GM12878 (cell line): ENCODE data around the gene TIMM17A. TPM values are rescaled to one million over a fixed set of nuclear protein-coding genes. Genes with fewer than 3 reads are reported as not detected.

Experiments used
- CBX5 ChIP-seq: sonication (generic); IDR thresholded peaks from 2 replicates; pipeline ENCODE4 v1.6.1; 2016; ENCODE audit warnings: low read depth, moderate library complexity, mild to moderate bottlenecking, inconsistent platforms
- CUX1 ChIP-seq: IDR thresholded peaks from 2 replicates; pipeline ENCODE4 v1.6.1; 2012; ENCODE audit warnings: improper control_type of control experiment, low read depth, low read length; ENCODE audit not compliant: insufficient replicate concordance
- E2F8 ChIP-seq: fragments of 450-650 bp; IDR thresholded peaks from 2 replicates; pipeline ENCODE4 v1.6.1; 2018; ENCODE audit warnings: mild to moderate bottlenecking, low read depth, moderate library complexity; ENCODE audit not compliant: partially characterized antibody
- KAT2A ChIP-seq: conservative IDR thresholded peaks from 2 replicates; pipeline ENCODE4 v1.6.1; 2011; ENCODE audit warnings: low read depth, low read length; ENCODE audit not compliant: control insufficient read depth
- PRDM15 ChIP-seq: fragments of 450-650 bp; formaldehyde crosslinking; IDR thresholded peaks from 2 replicates; pipeline ENCODE4 v1.4.0; 2020; ENCODE audit warnings: mild to moderate bottlenecking, moderate library complexity
- RUNX3 ChIP-seq: IDR thresholded peaks from 2 replicates; pipeline ENCODE4 v1.6.1; 2012; ENCODE audit warnings: low read length, inconsistent platforms
- ZBTB11 ChIP-seq: fragments of 450-650 bp; formaldehyde crosslinking; IDR thresholded peaks from 2 replicates; pipeline ENCODE4 v1.5.0; 2022; ENCODE audit warnings: mild to moderate bottlenecking, missing genetic modification characterization
- polyA plus RNA-seq, 11 experiments: library from polyadenylated mRNA; depleted of rRNA in 4 of 11; unstranded in 6 of 11; stranded (reverse) in 5 of 11; fragments of >200 nt; fragmentation: Nextera tagmentation in 4 of 11; fragmentation: Illumina TruSeq in 1 of 11; extraction: Ambion mirVana in 4 of 11; extraction: Trizol in 1 of 11; gene quantifications; 1 replicate in 1 of 11; 2 replicates in 10 of 11; pipeline versions ENCODE4 v1.2.1 to v1.2.3, GENCODE V29; 2011 to 2016; ENCODE audit warnings: inconsistent platforms in 2 of 11, missing spikeins in 2 of 11, low read depth in 1 of 11
- total RNA-seq, 4 experiments: library from RNA; depleted of rRNA in 3 of 4; stranded (reverse); fragments of >200 nt in 3 of 4; fragmentation: Illumina TruSeq in 1 of 4; extraction: Trizol in 1 of 4; gene quantifications; 2 replicates each; pipeline versions ENCODE4 v1.2.1 to v1.2.3, GENCODE V29; 2013 to 2021

TIMM17A gene
- total and polyA plus RNA-seq, 10 of the 15 experiments (the other 5 are each of a cell fraction or from before 2014, with no cell fraction given): 68.6 to 357 (median 92.4) TPM

- no peak for TF ChIP-seq PRDM15 (CRISPR knock-in tag)
- no peak for TF ChIP-seq CUX1
- no peak for TF ChIP-seq E2F8
- no peak for TF ChIP-seq ZBTB11
- no peak for TF ChIP-seq RUNX3
- TF ChIP-seq KAT2A: no peak
- no peak for TF ChIP-seq CBX5
- TF ChIP-seq, all 136 proteins: peak for 0
These were observed 13.1 kb downstream of the TIMM17A start (continued) for GRCh38 chr1:201968202-201968925.
